Measurements from ENCODE around the gene ATP9B. TPM values are rescaled to one million over a fixed set of nuclear protein-coding genes. Genes with fewer than 3 reads are reported as not detected.

ATP9B gene
- total RNA-seq, 1 experiment from 2014 or later: 20.9 TPM

DNA sequence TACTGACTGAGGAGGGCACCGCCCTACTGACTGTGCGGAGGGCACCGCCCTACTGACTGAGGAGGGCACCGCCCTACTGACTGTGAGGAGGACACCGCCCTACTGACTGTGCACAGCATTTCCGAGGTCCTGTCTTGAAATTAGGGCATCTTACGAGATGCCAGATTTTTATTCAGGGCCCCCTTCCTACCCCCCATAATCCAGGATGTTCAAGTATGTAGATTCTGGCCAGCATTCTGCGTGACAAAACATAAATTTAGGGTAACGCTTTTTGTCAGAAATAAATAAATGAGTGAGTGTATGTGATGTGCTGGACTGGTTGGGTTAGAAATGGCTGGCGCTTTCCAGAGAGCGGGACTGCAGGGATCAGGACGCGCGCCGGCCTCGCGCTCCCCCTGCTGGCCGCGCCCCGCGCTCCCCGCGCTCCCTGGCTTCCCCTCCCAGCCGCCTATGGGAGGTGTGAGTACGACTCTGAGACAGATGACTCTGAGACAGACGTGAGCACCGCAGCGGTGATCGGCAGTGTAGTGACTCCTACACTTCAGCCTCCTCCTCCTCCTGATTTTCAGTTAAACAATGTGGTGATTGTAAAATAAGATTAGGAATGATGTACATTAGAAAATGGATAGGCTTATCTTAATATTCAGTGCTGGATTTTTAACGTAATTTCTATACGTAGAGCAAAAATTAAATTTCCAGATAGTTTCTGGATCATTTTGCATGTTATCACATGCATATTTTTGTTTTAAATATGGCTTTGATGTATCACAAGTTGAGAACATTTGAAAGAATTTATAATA is 177.3 kb downstream of the ATP9B start:
- Histone ChIP-seq H3K18ac (ENCODE audit: insufficient read length, low read depth, low read length) (no peak overlapping the region), H2AK5ac (ENCODE audit: insufficient read length, low read length) (no peak overlapping the region), H3K9me3 (ENCODE audit: control insufficient read depth, low read depth, low read length) (no peaks in the 10 kb centered on the region), H3K79me2 (ENCODE audit: insufficient read depth, low read length) (peaks cover 3% of the 10 kb centered on the region; the same call in 1 of the 2 replicates), H3K27me3 (ENCODE audit: insufficient read depth, low read length) (no peaks in the 10 kb centered on the region), H3K56ac (ENCODE audit: insufficient read length, low read depth, low read length) (no peak overlapping the region), H2BK15ac (ENCODE audit: low read depth, low read length) (no peak overlapping the region), H4K20me1 (ENCODE audit: control insufficient read depth, insufficient read depth, insufficient read length) (no peaks in the 10 kb centered on the region), H3T11ph (ENCODE audit: low read length) (no peak overlapping the region), H4K91ac (ENCODE audit: insufficient read length, low read depth, low read length) (no peak overlapping the region), H3K27ac (ENCODE audit: insufficient read length, low read depth, low read length) (no peak overlapping the region), H2BK12ac (ENCODE audit: insufficient read length, low read depth, low read length) (no peak overlapping the region), H2BK120ac (ENCODE audit: low read depth, low read length, poor library complexity, severe bottlenecking) (no peak overlapping the region), H2BK5ac (ENCODE audit: insufficient read length, low read length) (no peak overlapping the region), H3K14ac (ENCODE audit: insufficient read depth, low read length) (no peak overlapping the region), H3K23me2 (ENCODE audit: insufficient read length, low read depth, low read length, poor library complexity, severe bottlenecking) (no peaks in the 10 kb centered on the region), H3K23ac (ENCODE audit: insufficient read length, low read depth, low read length) (no peak overlapping the region), H2AFZ (ENCODE audit: low read length) (no peak overlapping the region), H3K9ac (ENCODE audit: extremely low read depth, insufficient read length, low read length) (no peak overlapping the region), H3K4me2 (ENCODE audit: insufficient read depth, insufficient read length, low read length) (no peak overlapping the region), H4K8ac (replicated peaks; ENCODE audit: insufficient read length, low read depth, low read length) (no peak overlapping the region), H3K79me1 (ENCODE audit: insufficient read depth, low read depth, low read length, poor library complexity, severe bottlenecking) (no peaks in the 10 kb centered on the region), H4K5ac (ENCODE audit: insufficient read length, low read depth, low read length) (no peak overlapping the region), H3K4me1 (ENCODE audit: insufficient read depth, low read length) (no peaks in the 10 kb centered on the region), H2BK20ac (ENCODE audit: low read depth, low read length, poor library complexity, severe bottlenecking) (no peak overlapping the region), H3K4ac (ENCODE audit: low read depth, low read length) (no peak overlapping the region)
- peaks cover 4 to 12% of the 10 kb centered on the region in 2 experiments for H3K4me1 Mint-ChIP-seq
- DNase-seq: peak; percentile 88
- TF ChIP-seq CTCF (conservative IDR thresholded peaks at IDR 0.05): peak; percentile 99; the same call in 2 of the 3 replicates
- H3K27ac Mint-ChIP-seq: no peak overlapping the region
- no CpG with 5 or more reads among the region's 31 CpGs for WGBS (ENCODE audit: extremely low coverage, insufficient read length, low lambda C conversion rate)
- H3K27me3 Mint-ChIP-seq (ENCODE audit: low read depth): no peaks in the 10 kb centered on the region
- H3K4me3 Mint-ChIP-seq: no peak overlapping the region
- no peaks in the 10 kb centered on the region for H3K36me3 Mint-ChIP-seq (ENCODE audit: insufficient read depth in 1 of 3, low read depth in 3 of 3)
- H3K9me3 Mint-ChIP-seq: no peaks in the 10 kb centered on the region
